22Rv1 (cell line): Measurements from ENCODE around the gene ATP2B3.

ENCODE experiments used
- ZFX ChIP-seq: fragments of 450-650 bp; IDR thresholded peaks from 2 replicates; pipeline ENCODE4 v1.6.1; 2017; ENCODE audit warnings: antibody characterized with exemption, borderline replicate concordance
- TF ChIP-seq, protein P1 (sequence below): fragments of 450-650 bp; IDR thresholded peaks from 2 replicates; pipeline ENCODE4 v1.5.1; 2017; ENCODE audit warnings: mild to moderate bottlenecking

DNA sequence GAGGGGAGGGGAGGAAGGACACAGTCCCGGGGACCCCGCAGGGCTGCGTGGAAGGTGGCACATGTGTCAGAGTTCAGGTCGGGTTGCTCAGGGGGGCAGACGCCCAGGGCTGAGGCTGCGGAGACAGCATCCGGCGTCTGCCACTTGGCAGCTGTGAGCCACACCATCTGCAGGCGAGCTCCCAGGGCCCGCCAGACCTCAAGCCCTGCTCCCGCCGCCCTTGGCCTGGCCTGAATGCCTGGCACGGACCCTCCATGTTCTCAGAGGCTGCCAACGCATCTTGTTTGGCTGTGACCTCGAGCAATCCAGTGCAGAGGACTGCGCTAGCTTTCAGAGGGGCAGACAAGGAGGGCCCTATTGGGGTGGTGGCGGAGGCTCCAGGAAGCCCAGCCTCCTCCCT is 17.6 kb upstream of the ATP2B3 start:
- TF ChIP-seq, protein P1, sequence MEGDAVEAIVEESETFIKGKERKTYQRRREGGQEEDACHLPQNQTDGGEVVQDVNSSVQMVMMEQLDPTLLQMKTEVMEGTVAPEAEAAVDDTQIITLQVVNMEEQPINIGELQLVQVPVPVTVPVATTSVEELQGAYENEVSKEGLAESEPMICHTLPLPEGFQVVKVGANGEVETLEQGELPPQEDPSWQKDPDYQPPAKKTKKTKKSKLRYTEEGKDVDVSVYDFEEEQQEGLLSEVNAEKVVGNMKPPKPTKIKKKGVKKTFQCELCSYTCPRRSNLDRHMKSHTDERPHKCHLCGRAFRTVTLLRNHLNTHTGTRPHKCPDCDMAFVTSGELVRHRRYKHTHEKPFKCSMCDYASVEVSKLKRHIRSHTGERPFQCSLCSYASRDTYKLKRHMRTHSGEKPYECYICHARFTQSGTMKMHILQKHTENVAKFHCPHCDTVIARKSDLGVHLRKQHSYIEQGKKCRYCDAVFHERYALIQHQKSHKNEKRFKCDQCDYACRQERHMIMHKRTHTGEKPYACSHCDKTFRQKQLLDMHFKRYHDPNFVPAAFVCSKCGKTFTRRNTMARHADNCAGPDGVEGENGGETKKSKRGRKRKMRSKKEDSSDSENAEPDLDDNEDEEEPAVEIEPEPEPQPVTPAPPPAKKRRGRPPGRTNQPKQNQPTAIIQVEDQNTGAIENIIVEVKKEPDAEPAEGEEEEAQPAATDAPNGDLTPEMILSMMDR, result no peak
- no peak for TF ChIP-seq ZFX
